Measurements from ENCODE around the gene PTGES. TPM values are rescaled to one million over a fixed set of nuclear protein-coding genes. Genes with fewer than 3 reads are reported as not detected.

PTGES gene
- total RNA-seq, 2 donors from 2014 or later = 2.6 to 5.1 TPM

DNA sequence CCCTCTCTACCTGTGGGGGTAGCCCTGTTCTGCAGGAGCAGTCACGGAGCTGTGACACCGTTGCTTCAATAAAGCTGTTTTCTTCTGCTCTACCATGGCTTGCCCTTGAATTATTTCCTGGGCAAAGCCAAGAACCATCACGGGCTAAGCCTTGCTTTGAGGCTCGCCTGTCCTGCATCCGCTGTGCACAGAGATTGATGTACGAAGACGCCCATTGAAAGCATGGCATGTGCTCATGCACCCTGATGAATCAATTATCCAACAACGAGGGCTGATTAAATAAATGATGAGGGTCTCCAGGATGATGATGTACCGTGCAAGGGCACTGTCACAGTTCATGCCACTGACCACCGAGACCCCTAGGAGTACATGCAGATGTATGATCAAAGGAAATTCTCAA lies 20.7 kb downstream of the PTGES start:
- H3K4me3 ChIP-seq = no peak overlapping the region
- H3K9ac ChIP-seq (ENCODE audit: low read depth in 2 of 2, low read length in 2 of 2) = no peak overlapping the region
- TF ChIP-seq, protein P1, sequence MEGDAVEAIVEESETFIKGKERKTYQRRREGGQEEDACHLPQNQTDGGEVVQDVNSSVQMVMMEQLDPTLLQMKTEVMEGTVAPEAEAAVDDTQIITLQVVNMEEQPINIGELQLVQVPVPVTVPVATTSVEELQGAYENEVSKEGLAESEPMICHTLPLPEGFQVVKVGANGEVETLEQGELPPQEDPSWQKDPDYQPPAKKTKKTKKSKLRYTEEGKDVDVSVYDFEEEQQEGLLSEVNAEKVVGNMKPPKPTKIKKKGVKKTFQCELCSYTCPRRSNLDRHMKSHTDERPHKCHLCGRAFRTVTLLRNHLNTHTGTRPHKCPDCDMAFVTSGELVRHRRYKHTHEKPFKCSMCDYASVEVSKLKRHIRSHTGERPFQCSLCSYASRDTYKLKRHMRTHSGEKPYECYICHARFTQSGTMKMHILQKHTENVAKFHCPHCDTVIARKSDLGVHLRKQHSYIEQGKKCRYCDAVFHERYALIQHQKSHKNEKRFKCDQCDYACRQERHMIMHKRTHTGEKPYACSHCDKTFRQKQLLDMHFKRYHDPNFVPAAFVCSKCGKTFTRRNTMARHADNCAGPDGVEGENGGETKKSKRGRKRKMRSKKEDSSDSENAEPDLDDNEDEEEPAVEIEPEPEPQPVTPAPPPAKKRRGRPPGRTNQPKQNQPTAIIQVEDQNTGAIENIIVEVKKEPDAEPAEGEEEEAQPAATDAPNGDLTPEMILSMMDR (IDR thresholded peaks at IDR 0.05) = no peak
- peaks cover 4% of the 10 kb centered on the region for H3K27me3 ChIP-seq
- no peak overlapping the region for H3K27ac ChIP-seq
- no peaks in the 10 kb centered on the region for H3K4me1 ChIP-seq
- DNase-seq = no peak
- H3K36me3 ChIP-seq = no peaks in the 10 kb centered on the region
- no peaks in the 10 kb centered on the region for H3K9me3 ChIP-seq
- intact Hi-C loops (cut with DNase I) = no loop called here

DNA sequence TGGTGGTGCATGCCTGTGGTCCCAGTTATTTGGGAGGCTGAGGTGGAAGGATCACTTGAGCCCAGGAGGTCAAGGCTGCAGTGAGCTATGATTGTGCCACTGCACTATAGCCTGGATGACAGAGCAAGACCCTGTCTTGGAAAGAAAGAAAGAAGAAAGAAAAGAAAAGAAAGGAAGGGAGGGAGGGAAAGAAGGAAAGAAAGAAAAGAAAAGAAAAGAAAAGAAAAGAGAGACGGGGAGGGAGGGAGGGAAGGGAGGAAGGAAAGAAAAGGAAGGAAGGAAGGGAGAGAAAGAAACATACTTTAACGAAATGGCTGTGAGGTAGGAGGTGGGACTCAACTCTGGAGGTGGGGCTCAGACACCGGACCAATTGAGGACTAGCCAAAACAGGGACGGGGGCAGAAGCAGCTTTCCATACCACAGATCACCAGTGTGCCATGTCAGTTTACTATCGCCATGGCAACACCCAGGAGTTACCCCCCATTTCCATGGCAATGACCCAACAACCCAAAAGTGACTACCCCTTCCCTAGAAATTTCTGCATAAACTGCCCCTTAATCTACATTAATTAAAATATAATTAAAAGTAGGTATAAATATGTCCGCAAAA lies 21.3 kb downstream of the PTGES start:
- TF ChIP-seq, protein P1 (IDR thresholded peaks at IDR 0.05) = no peak
- Histone ChIP-seq H3K9me3 (no peaks in the 10 kb centered on the region), H3K27me3 (peaks cover 4% of the 10 kb centered on the region), H3K9ac (ENCODE audit: low read depth in 2 of 2, low read length in 2 of 2) (no peak overlapping the region), H3K36me3 (no peaks in the 10 kb centered on the region), H3K4me3 (no peak overlapping the region), H3K27ac (no peak overlapping the region), H3K4me1 (no peaks in the 10 kb centered on the region)
- DNase-seq = no peak
- intact Hi-C loops (cut with DNase I) = no loop called here

DNA sequence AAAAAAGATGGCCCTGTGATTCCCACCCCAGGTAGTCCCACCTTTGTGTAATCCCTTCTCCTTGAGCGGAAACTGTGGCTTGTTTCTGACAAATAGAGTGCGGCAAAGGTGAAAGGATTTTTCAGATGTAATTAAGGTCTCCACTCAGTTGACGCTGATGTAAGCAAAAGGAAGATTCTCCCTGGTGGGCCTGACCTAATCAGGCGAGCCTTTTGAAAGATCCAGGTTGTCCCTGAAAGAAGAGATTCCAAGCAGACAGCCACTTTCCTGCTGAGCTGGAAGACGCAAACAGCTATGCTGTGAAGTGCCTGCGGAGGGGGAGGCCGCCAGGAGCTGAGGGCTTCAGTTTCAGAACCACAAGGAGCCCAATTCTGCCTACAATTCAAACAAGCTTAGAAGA lies 24.1 kb downstream of the PTGES start:
- Histone ChIP-seq H3K4me1 (no peaks in the 10 kb centered on the region), H3K9ac (ENCODE audit: low read depth in 2 of 2, low read length in 2 of 2) (no peak overlapping the region), H3K27me3 (peaks cover 4% of the 10 kb centered on the region), H3K9me3 (no peaks in the 10 kb centered on the region), H3K4me3 (no peak overlapping the region), H3K36me3 (no peaks in the 10 kb centered on the region), H3K27ac (no peak overlapping the region)
- TF ChIP-seq, protein P1 (IDR thresholded peaks at IDR 0.05) = no peak
- DNase-seq = no peak
- intact Hi-C loops (cut with DNase I) = no loop called here

DNA sequence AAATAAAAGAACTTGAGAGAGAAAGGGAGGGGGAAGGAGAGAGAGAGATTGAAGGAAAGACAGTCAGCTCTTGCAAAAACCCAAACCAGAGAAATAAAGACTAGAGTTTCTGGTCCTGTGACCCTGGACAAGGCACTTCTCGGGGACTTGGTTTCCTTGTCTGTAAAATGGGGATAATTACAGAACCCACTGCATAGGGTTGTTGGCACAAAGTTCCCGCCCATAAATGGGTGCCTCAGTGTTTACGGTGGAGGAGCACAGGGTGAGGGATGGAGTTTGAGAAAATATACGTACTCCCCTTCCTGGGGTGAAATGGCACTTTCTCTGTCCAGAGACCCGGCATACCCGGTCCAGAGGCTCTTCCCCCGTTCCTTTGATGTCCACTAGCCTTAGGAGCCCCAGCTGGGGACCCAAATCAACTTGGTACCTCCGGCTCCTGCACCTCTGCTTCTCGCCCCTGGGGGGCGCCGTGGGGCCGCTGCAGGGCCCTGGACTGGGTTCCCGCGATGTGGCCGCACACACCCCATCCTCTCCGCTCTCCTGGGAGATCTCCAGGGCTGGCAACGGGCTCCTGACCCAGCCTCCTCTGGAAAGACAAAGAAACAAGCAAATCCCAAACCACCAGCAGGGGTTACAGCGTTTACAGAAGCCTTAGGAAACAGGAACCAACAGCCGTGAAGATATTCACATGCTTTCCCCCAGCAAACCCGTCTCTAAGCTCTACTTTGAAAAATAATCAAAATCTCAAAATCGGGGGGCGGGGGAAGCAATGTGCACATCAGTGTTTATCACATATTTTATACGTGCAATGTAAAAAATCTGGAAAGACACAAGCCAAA lies 26.3 kb downstream of the PTGES start:
- no peak overlapping the region for H3K27ac ChIP-seq
- no peaks in the 10 kb centered on the region for H3K36me3 ChIP-seq
- H3K4me3 ChIP-seq = no peak overlapping the region
- intact Hi-C loops (cut with DNase I) = no loop called here
- peak overlapping the region in 1 of 2 donors; percentile 24 for H3K9ac ChIP-seq (ENCODE audit: low read depth in 2 of 2, low read length in 2 of 2)
- H3K27me3 ChIP-seq = peaks cover 4% of the 10 kb centered on the region
- no peaks in the 10 kb centered on the region for H3K4me1 ChIP-seq
- TF ChIP-seq, protein P1 (IDR thresholded peaks at IDR 0.05) = peak; percentile 92
- peak; percentile 67 for DNase-seq
- no peaks in the 10 kb centered on the region for H3K9me3 ChIP-seq

DNA sequence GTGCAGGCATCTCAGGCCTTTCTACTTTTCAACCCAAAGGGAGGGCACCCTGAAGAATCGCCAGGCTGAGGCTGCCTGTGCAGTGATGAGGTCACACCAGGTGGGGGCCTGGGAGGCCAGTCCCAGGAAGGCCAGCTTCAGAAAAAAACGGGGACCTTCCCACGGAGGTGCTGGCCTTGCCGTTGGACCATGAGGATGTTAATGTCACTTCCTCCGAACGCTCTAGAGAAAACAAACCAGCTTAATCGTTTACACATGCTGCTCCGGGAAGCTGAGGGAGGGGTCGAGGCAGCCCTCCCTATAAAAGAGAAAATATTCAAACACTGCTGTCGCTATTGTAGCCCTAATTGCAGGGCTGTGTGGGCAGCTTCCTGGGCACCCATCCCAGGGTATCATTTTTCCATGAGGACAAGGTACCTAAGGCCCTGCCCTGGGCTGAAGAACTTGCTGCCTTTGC lies 27.0 kb downstream of the PTGES start:
- TF ChIP-seq, protein P1 (IDR thresholded peaks at IDR 0.05) = no peak
- no peaks in the 10 kb centered on the region for H3K36me3 ChIP-seq
- DNase-seq = no peak
- no peak overlapping the region for H3K27ac ChIP-seq
- H3K9me3 ChIP-seq = no peaks in the 10 kb centered on the region
- H3K4me1 ChIP-seq = no peaks in the 10 kb centered on the region
- H3K27me3 ChIP-seq = peaks cover 4% of the 10 kb centered on the region
- intact Hi-C loops (cut with DNase I) = no loop called here
- H3K4me3 ChIP-seq = no peak overlapping the region
- no peak overlapping the region for H3K9ac ChIP-seq (ENCODE audit: low read depth in 2 of 2, low read length in 2 of 2)

All from colonic mucosa (tissue), 4 donors.